HG03469 (cell line): ENCODE data around the gene TUBD1.
"Not testable (repeated sequence)": the region's sequence is repeated elsewhere in the genome, so short reads cannot be mapped to it uniquely, and the experiment has no call there.

Source experiments
- ATAC-seq: cut with Tn5 transposase; IDR thresholded peaks from one replicate; pipeline ENCODE4 v1.9.1; 2021; ENCODE audit warnings: mild to moderate bottlenecking, moderate library complexity, moderate number of reproducible peaks; ENCODE audit not compliant: unreplicated experiment

The TUBD1 gene, protein sequence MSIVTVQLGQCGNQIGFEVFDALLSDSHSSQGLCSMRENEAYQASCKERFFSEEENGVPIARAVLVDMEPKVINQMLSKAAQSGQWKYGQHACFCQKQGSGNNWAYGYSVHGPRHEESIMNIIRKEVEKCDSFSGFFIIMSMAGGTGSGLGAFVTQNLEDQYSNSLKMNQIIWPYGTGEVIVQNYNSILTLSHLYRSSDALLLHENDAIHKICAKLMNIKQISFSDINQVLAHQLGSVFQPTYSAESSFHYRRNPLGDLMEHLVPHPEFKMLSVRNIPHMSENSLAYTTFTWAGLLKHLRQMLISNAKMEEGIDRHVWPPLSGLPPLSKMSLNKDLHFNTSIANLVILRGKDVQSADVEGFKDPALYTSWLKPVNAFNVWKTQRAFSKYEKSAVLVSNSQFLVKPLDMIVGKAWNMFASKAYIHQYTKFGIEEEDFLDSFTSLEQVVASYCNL

DNA sequence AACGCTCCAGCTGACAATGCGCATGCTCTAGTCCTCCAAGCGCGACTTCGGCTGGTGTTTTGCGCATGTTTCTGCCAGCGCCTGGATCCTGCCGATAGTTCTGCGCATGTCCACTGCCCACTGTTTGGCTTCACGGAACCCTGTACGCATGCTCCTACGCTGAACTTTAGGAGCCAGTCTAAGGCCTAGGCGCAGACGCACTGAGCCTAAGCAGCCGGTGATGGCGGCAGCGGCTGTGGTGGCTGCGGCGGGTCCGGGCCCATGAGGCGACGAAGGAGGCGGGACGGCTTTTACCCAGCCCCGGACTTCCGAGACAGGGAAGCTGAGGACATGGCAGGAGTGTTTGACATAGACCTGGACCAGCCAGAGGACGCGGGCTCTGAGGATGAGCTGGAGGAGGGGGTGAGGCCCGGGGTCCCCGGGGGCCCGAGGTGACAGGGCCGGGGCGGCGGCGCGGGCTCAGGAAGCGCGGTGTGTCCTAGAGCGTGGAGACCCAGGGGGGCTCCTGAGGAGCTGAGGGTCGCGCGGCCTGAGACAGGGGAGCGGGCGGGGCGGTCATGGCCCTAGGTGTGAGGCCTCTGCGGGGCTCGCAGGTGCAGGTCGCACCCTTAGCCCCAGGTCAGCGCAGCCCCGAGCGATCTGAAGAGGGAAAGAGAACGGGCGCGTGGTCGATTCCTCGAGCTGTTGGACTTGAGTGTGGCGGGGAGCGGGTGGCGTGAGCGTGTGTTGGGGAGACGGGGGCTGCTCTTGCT lies at the start of gene TUBD1, which contains the start of gene RPS6KB1:
TUBD1 (minus strand) TSS at position 20 of the 752 bp plus-strand sequence. CDS start 1,941 bp downstream, outside the sequence.
RPS6KB1 (plus strand) TSS at position 198 of the 752 bp plus-strand sequence; CDS start at position 262, 64 bp downstream.
- ATAC-seq, result peak; percentile 72

DNA sequence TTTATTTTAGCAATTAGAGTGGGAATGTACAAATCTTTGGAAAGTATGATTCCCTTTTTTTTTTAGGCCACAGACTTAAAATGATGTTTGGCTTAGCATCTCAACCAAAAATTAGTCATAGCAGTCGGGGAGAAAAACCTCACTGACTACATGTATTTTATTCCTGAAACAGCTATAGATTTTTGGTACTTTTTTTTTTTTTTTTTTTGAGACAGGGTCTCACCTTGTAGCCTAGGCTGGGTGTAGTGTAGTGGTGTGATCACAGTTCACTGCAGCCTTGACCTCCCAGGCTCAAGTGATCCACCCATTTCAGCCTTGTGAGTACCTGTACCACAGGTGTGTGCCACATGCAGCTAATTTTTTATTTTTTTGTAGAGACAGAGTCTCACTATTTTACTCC lies 48.4 kb upstream of the TUBD1 start:
- ATAC-seq, result no peak

DNA sequence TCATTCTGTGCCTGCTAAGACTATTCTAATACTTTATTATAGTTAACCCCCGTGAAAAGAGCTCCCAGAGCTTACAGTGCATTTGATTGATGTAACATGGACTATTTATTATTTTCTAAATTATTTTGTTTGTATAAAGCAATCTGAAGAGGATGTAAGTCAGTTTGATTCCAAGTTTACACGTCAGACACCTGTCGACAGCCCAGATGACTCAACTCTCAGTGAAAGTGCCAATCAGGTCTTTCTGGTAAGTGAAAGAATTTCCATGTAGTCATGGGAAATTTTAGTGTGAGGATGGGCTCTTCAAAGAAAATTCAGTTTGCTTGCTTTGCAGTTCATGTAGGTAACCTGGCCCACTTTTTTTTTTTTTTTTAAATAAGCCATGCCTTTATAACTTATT lies 48.0 kb upstream of the TUBD1 start:
- ATAC-seq, result not testable (repeated sequence)

DNA sequence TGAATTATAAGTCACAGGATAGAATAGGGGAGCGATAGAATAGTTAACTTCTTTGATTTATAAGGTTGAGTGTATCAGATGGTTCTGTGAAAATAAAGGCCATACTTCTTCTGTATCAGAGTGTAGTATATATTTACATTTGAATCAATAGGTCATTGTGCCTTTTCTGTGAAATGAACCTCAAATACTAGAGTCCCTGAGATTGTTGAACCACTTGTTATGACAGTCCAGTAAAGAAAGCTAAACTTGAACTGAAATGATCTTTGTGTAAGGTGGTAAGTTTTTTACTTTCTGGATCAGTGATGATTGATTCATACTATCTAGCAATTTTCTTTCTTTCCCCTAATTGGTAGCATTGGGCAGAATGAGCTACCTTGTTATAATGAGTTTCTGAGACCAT lies 40.6 kb upstream of the TUBD1 start:
- ATAC-seq, result not testable (repeated sequence)

DNA sequence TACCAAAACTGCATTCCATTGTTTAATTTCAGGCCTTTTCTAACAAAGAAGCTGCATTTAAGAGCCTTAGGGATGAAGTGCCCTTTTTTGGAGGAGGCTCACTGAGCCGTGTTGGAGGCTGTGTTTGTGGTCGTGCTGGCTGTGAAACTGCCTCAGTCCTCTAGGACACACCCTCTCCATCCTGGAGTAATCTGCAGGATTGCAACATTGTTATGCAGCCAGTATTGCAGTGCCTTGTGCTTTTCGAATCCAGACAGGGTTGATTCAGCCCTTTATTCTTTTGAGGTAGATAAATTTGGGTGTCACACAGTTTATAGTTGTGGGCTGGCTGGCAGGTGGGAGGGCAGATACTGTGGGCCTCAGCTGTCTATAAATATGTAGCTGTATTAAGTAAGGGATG lies 38.0 kb upstream of the TUBD1 start:
- ATAC-seq, result not testable (repeated sequence)

DNA sequence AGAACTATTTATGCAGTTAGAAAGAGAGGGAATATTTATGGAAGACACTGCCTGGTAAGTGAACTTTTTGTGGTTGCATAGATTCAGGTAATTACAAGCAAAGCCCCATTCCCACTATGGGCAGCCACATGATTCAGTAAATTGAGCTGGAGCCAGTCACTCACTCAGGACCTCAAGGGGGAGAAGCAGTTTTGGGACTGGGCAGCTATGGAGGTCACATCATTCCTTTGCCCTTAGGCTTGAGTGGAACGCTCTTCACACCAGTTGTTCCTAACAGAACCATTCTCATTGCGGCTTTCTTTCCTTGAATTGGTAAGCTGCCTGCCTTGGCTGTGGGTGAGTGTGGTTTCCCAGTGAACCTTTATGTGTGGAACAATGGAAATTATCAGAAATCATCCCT lies 37.4 kb upstream of the TUBD1 start:
- ATAC-seq, result not testable (repeated sequence)

DNA sequence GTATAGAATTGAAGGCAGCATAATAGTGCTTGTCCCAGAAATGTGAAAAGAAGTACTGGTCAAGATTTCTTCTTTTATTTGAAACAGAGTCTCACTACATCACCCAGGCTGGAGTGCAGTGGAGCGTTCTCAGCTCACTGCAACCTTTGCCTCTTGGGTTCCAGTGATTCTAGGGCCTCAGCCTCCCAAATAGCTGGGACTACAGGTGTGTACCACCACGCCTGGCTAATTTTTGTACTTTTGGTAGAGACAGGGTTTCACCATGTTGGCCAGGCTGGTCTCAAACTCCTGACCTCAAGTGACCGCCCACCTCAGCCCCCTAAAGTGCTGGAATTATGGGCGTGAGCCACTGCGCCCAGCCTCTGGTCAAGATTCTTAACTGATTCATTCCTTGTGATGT lies 27.9 kb upstream of the TUBD1 start:
- not testable (repeated sequence) for ATAC-seq

DNA sequence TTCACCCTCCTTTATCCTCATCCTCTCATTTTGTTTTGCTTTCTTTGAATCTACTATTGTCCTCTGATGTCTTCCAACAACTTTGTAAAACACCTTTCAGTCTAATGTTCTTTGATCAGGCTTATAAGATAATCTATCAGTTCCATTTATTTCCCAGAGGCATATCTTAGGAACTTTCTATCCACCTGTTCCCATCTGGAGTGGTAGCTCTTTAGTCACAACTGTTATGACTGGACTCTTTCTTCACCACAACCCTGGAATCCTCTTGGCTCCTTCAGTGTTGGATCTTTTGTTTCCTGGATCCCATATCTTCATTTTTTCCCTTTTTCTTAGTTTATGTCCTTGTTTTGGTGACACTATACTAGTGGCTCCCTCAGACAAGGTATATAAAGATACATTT lies 23.7 kb upstream of the TUBD1 start:
- no peak for ATAC-seq

DNA sequence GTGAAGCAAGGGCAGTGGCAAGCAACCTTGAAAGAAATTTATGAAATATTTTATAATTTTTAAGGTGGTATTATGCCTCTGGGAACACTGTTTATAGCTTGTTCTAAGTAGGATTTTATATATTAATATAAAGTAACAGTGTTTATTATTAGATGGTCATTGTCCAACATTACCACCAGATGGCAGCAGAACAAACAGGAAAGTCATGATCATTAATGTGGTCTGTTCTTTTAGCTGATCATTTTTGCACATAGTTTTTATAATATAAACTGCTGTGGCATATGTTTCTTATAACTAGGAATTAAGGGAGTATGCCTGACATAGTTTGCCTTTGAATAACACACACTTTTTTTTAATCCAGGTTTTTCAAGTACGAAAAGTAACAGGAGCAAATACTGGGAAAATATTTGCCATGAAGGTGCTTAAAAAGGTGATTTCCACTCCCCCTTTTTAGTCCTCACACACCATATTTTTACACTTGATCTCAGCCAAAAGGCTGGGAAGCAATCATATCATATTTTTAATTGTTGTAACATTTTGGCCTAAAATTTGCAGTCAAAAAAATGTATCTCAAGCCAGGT lies 21.6 kb upstream of the TUBD1 start:
- ATAC-seq, result no peak

DNA sequence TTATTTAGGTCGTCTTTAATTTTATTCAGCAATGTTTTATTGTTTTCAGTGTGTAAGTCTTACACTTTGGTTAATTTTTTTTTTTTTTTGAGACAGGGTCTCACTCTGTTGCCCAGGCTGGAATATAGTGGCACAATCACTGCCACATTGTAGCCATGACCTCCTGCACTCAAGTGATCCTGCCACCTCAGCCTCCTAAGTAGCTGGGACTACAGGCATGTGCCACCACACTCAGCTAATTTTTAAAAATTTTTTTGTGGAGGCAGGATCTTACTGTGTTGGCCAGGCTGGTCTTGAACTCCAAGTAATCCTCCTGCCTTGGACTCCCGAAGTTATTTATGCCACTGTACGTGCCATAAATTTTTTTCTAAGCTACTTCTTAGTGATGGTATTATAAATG lies 14.7 kb upstream of the TUBD1 start:
- no peak for ATAC-seq

DNA sequence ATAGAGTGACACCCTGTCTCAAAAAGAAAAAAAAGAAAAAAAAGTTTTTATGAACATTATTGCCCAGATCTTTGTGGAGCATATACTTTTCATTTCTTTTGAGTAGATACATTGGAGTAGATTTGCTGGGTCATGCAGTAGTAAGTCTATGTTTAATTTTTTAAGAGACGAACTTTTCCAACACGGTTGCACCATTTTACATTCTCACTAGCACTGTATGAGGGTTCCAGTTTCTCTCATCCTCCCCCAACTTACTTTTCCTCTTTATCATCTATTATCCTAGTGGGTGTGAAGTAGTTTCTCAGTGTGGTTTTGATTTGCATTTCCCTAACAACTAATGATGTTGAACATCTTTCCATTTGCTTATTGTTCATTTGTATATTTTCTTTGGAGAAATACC lies 10.7 kb upstream of the TUBD1 start:
- no peak for ATAC-seq

DNA sequence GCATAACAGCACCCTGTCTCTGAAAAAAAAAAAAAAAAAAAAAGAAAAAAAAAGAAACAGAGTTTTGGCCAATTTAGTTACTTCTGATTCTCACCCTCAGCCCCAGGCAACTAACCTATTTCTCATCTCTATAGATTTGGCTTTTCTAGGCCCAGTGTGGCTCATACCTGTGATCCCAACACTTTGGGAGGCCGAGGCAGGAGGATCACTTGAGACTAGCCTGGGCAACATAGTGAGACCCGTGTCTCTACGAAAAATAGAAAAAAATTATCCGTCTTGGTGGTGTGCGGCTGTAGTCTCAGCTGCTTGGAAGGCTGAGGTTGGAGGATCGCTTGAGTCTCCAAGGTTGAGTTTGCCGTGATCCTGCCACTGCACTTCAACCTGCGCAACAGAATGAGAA lies 8.9 kb upstream of the TUBD1 start:
- no peak for ATAC-seq

DNA sequence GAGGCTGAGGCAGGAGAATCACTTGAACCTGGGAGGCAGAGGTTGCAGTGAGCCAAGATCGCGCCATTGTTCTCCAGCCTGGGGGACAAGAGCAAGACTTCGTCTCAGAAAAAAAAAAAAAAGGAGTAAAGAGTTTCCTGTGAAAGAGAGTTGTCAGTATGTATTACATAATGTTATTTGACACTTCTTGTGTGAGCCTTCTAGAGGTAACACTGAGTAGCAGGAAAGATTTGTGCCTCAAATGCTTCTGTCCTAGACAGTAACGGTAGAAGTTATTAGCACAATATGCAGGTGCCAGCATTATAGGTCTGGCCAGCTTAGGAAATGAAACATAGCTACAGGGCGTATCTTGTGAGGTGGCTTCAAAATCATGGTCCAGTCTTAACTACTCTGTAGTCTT lies 6.4 kb upstream of the TUBD1 start:
- ATAC-seq, result no peak

DNA sequence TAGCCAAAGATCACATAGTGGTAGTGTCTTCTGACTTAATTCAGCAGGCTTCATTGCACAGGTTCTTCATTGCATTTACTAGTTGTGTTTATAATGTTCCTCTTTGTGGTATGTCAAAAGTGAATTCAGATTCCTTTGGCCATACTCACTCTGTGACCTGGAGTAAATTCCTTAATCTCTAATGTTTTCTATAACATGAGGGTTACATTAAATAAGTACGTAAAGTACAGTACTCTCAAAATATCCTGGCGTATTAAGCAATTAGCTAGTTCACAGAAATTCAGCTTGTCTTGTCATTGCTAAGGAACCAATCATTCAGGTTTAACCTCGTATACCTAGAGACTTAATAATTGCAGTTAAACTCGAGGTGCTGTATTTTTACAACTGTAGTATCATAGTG lies 4.3 kb upstream of the TUBD1 start:
- no peak for ATAC-seq

DNA sequence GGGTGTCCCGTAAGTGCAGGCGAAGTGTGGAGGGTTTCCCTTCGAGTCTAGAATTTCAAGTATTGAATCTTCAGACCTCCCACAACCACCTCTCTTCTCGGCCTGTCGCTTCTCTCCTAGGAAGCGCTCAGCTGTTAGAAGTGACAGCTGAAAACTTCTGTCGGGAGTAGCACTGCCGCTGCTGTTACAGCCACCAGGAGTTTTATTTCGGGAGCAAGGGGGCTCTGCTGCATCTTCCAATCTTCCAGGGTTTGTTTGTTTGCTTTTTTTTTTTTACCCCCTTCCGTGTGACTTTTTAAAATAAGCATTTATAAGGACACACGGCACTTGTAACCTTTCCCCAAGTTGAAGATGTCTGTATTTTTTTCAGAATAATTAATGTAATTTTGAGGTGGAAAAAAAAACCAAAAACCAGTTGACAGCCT lies 945 bp upstream of the TUBD1 start:
- no peak for ATAC-seq

DNA sequence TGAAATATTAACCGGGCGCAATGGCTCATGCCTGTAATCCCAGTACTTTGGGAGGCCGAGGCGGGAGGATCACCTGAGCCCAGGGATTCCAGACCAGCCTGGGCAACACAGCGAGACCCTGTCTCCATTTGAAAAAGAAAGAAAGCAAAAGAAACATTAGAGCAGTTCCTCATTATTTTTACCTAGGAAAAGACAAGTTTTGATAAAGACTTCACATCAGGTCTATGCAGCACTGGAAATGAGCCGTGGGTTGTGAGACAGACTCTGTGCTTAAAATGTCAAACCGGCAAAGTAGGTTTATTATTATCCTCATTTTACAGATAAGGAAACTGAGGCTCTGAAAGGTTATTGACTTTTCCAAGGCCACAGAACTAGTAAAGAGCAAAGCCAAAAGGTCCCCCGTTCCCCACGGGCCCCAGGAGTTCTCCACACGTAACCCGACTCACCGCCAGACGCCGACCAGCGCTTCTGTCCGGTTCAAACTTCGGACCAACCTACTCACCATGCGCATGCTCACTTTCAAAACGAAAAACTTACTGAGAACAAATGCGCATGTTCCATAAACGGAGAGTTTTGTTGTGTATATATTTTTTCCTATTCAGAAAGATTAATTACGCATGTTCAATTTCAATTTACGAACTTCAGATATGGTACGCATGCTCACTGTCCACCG lies 356 bp downstream of the TUBD1 start:
- peak; percentile 37 for ATAC-seq

DNA sequence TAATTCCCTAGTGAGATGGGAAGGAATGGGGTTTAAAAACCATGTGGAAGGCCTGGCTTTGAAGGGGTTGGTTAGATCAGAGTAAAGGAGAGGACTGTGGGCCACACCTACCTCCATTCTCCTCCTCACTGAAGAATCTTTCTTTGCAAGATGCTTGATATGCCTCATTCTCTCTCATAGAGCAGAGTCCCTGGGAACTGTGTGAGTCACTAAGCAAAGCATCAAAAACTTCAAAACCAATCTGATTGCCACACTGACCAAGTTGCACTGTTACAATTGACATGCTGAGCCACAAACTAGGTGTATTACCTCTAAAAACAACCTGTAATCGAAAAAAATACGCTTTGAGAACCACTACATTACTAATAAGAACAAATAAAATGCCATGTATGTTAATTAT lies 2.0 kb downstream of the TUBD1 start:
- no peak for ATAC-seq

DNA sequence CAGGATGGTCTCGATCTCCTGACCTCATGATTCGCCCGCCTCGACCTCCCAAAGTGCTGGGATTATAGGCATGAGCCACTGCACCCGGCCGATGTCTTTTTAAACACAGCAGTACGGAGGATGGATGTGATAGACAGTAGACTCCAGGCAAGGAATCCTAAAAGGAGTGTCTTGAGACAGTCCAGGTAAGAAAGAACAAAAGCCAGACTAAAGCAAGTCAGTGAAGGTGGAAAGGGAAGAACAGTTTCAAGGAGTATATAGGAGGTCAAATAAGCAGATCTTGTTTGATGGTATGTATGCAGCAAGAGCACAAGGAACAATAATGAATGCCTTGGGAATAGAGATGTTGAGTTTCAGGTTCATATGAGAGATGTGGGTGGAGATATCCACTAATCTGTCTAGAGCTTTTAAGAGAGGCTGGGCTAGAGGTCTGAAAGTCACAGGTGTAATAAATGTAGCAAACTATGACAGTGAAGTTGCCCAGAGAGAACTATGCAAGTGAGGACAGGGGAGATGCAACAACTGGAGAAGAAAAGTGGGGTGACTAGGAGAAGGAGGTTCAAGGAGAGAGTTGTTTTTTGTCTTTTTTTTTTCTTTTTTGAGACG lies 4.5 kb downstream of the TUBD1 start:
- ATAC-seq, result no peak

DNA sequence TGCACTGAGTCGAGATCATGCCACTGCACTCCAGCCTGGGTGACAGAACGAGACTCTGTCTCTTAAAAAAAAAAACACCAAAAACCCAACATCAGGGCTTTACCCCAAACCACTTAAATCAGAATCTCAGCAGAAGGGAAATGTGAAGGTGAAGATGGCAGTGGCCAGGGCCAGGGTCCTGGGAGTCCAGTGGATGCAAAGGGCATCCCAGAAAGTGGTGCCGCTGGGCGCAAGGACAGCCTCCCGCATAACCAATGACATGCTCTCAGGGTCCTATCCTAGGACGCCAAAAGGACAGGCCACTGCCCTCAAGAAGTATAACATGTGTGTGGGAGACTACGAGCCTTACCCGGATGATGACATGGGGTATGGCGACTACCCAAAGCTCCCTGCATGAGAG lies 7.9 kb downstream of the TUBD1 start:
- ATAC-seq, result no peak

DNA sequence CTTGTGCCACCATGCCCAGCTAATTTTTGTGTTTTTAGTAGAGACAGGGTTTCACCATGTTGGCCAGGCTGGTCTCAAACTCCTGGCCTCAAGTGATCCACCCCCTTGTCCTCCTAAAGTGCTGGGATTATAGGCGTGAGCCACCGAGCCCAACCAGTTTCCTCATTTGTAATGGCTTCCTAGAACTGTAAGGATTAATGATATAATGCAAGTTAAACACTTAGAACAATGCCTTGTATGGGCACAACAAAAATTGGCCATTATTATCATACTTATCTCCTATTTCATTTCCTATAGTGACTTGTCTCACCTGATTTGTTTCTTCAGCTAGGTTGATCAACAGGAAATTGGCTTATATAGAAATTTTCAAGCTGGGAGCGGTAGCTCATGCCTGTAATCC lies 14.1 kb downstream of the TUBD1 start:
- ATAC-seq, result no peak

DNA sequence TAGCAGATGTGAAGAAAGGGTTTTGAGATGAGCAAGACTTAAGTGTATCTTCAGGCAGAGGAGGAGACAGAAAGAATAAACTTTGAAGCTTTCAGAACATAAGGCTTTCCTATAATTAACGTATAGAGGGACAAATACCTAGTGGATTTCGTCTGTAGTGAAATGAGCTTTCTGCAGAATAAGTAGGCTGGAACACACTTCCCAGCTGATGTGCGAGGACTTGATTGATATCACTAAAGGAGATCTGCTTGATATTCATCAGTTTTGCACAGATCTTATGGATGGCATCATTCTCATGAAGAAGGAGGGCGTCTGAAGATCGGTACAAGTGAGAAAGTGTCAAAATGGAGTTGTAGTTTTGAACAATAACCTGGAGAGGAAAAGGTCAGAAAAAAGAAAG lies 14.8 kb downstream of the TUBD1 start:
- ATAC-seq, result no peak
